Measurements from ENCODE around the gene TLR3. TPM values are rescaled to one million over a fixed set of nuclear protein-coding genes. Genes with fewer than 3 reads are reported as not detected.

The TLR3 gene
- total RNA-seq, 1 experiment from 2014 or later: 0.57 TPM

DNA sequence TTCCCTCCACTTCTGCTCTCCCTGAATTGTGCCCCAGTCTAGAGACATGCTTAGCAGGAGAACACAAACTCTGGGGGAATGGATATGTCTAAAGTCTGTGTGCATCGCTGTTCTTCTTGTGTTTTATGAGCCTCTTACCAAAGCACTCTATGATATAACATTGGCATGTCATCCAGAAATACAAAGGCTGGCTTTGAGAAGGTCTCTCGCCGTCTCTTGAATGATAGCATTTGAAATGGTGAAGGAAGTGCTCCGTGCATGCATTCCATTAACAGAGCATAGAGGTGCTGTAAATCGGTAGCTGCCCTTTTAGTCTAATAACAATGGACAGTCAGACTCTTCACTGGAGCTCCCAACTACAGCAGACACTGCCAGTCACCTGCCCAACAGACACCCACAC is 28.4 kb downstream of the TLR3 start:
- ChIA-PET CTCF (interaction anchor here (1.3 kb wide), 1 partner anchor 40 kb away, joined by 5 read pairs; no protein-coding TSS in a partner anchor), POLR2A (no interaction called here)
- Mint-ChIP-seq H3K27me3 (ENCODE audit: insufficient read depth, unreplicated experiment) (peaks cover 7% of the 10 kb centered on the region), H3K4me3 (ENCODE audit: unreplicated experiment) (no peak overlapping the region), H3K27ac (ENCODE audit: unreplicated experiment) (no peak overlapping the region), H3K36me3 (ENCODE audit: insufficient read depth, unreplicated experiment) (no peaks in the 10 kb centered on the region), H3K9me3 (ENCODE audit: unreplicated experiment) (no peaks in the 10 kb centered on the region), H3K4me1 (ENCODE audit: low read depth, unreplicated experiment) (no peaks in the 10 kb centered on the region)
- DNase-seq: no peak
- H3K4me1 ChIP-seq: no peaks in the 10 kb centered on the region
- no peak overlapping the region for H3K4me3 ChIP-seq (ENCODE audit: low read depth, low read length)
- TF ChIP-seq, protein P1, sequence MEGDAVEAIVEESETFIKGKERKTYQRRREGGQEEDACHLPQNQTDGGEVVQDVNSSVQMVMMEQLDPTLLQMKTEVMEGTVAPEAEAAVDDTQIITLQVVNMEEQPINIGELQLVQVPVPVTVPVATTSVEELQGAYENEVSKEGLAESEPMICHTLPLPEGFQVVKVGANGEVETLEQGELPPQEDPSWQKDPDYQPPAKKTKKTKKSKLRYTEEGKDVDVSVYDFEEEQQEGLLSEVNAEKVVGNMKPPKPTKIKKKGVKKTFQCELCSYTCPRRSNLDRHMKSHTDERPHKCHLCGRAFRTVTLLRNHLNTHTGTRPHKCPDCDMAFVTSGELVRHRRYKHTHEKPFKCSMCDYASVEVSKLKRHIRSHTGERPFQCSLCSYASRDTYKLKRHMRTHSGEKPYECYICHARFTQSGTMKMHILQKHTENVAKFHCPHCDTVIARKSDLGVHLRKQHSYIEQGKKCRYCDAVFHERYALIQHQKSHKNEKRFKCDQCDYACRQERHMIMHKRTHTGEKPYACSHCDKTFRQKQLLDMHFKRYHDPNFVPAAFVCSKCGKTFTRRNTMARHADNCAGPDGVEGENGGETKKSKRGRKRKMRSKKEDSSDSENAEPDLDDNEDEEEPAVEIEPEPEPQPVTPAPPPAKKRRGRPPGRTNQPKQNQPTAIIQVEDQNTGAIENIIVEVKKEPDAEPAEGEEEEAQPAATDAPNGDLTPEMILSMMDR (IDR thresholded peaks at IDR 0.05; ENCODE audit: insufficient read depth in 1 of 2, low read depth in 1 of 2, low read length in 1 of 2, severe bottlenecking in 1 of 2, unreplicated experiment in 1 of 2): no peak
- H3K27me3 ChIP-seq (replicated peaks; ENCODE audit: control insufficient read depth, insufficient read depth, low read length): no peaks in the 10 kb centered on the region
- BruUV-seq (replicated peaks): no TSS peak
- no peaks in the 10 kb centered on the region for H3K9me3 ChIP-seq
- intact Hi-C loops (cut with micrococcal nuclease; ENCODE audit: unreplicated experiment): no loop called here
- H3K36me3 ChIP-seq (ENCODE audit: control insufficient read depth, insufficient read depth, low read length): no peaks in the 10 kb centered on the region

DNA sequence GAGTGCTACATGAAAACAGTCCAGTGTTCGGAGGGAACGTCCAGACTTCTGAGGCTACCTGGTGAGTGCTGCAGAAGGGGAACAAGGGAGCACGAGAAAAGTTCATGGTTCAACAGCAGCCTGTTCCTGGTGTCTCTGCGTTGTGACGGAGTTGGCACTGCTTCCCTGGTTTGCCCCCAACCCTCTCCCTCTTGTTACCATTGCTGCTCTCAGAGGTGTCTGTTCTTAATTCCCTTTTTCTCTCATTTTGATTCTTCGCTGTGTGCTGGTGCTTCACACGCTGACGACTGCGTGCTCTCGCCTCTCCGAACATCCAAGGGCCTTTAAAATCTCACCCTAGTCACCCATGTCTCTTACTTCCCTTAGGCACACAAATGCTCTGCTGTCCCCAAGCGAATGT is 34.0 kb downstream of the TLR3 start:
- ChIA-PET CTCF (no interaction called here), POLR2A (no interaction called here)
- no peak overlapping the region for H3K4me3 ChIP-seq (ENCODE audit: low read depth, low read length)
- no peaks in the 10 kb centered on the region for H3K9me3 ChIP-seq
- H3K4me3 Mint-ChIP-seq (ENCODE audit: unreplicated experiment): no peak overlapping the region
- H3K27ac Mint-ChIP-seq (ENCODE audit: unreplicated experiment): no peak overlapping the region
- H3K4me1 ChIP-seq: 0 out of 2 replicates have a peak, but pooled peaks cover 4% of the 10 kb centered on the region
- TF ChIP-seq, protein P1 (IDR thresholded peaks at IDR 0.05; ENCODE audit: insufficient read depth in 1 of 2, low read depth in 1 of 2, low read length in 1 of 2, severe bottlenecking in 1 of 2, unreplicated experiment in 1 of 2): no peak
- no peak for DNase-seq
- no peaks in the 10 kb centered on the region for H3K36me3 ChIP-seq (ENCODE audit: control insufficient read depth, insufficient read depth, low read length)
- H3K4me1 Mint-ChIP-seq (ENCODE audit: low read depth, unreplicated experiment): no peaks in the 10 kb centered on the region
- no peaks in the 10 kb centered on the region for H3K27me3 ChIP-seq (replicated peaks; ENCODE audit: control insufficient read depth, insufficient read depth, low read length)
- no peaks in the 10 kb centered on the region for H3K36me3 Mint-ChIP-seq (ENCODE audit: insufficient read depth, unreplicated experiment)
- peaks cover 3% of the 10 kb centered on the region for H3K27me3 Mint-ChIP-seq (ENCODE audit: insufficient read depth, unreplicated experiment)
- intact Hi-C loops (cut with micrococcal nuclease; ENCODE audit: unreplicated experiment): no loop called here
- no TSS peak for BruUV-seq (replicated peaks)
- H3K9me3 Mint-ChIP-seq (ENCODE audit: unreplicated experiment): no peaks in the 10 kb centered on the region

DNA sequence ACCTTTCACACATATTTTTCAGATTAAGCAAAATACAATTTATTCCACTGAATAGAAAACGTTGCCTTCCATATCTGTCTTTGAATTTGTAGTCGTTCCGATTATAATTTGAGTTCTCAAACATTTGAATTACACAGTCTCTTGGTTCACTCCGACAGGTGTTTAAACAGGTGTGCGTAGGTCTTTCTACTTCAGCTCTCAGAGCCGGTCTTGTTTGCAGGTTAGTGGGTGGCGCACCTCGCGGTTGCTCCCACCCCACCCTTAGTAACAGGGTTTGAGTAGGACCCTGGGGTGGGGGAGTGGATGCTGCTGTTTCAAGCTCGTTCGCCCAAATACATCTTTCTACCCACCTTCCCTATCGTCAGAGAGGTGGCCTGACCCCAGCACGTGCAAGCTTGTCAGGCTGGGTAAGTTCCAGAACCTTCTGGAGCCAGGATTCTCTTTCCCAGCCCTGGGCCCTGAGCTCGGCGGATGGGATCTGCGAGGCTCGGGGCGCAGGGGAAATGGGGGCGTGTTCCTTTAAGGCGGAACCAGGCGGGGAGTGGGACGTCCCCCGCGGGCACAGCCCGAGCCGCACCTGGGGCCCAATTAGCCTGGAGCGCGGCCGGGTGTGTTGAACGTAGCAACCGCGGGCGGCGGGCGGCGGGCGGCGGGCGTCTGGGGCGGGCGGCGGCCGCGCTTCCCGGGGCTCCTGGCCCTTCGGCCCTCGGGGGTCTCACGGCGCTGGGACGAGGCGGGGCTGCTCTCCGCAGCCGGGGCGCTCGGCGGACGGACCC is 35.3 kb downstream of the TLR3 start, which contains the start of gene FAM149A:
Gene FAM149A, plus strand, starts transcription at position 591 of the 776 bp plus-strand sequence.
- Histone ChIP-seq H3K27me3 (replicated peaks; ENCODE audit: control insufficient read depth, insufficient read depth, low read length) (no peaks in the 10 kb centered on the region), H3K4me3 (ENCODE audit: low read depth, low read length) (peak within 1 kb of the TSS; percentile 67), H3K4me1 (0 out of 2 replicates have a peak, but pooled peaks cover 4% of the 10 kb centered on the region), H3K9me3 (no peaks in the 10 kb centered on the region), H3K36me3 (ENCODE audit: control insufficient read depth, insufficient read depth, low read length) (no peaks in the 10 kb centered on the region)
- DNase-seq: peak; percentile 69 to 79
- no peaks in the 10 kb centered on the region for H3K36me3 Mint-ChIP-seq (ENCODE audit: insufficient read depth, unreplicated experiment)
- no peaks in the 10 kb centered on the region for H3K27me3 Mint-ChIP-seq (ENCODE audit: insufficient read depth, unreplicated experiment)
- ChIA-PET CTCF (interaction anchor here (0.6 to 0.9 kb wide), 3 partner anchors 12 to 33 kb away, joined by 3 to 6 read pairs (median 3); no protein-coding TSS in a partner anchor), POLR2A (no interaction called here)
- H3K4me3 Mint-ChIP-seq (ENCODE audit: unreplicated experiment): peak within 1 kb of the TSS; percentile 60
- no peaks in the 10 kb centered on the region for H3K9me3 Mint-ChIP-seq (ENCODE audit: unreplicated experiment)
- H3K27ac Mint-ChIP-seq (ENCODE audit: unreplicated experiment): peak within 1 kb of the TSS; percentile 82
- intact Hi-C loops (cut with micrococcal nuclease; ENCODE audit: unreplicated experiment): loop anchor here (2.0 kb wide), 3 partner anchors 22 to 40 kb away; no protein-coding TSS in a partner anchor
- H3K4me1 Mint-ChIP-seq (ENCODE audit: low read depth, unreplicated experiment): no peaks in the 10 kb centered on the region
- no TSS peak for BruUV-seq (replicated peaks)
- TF ChIP-seq, protein P1 (IDR thresholded peaks at IDR 0.05; ENCODE audit: insufficient read depth in 1 of 2, low read depth in 1 of 2, low read length in 1 of 2, severe bottlenecking in 1 of 2, unreplicated experiment in 1 of 2): no peak

Data from Caco-2 (cell line).